Subcutaneous adipose tissue (tissue), 4 donors: ENCODE results near the gene RPUSD4. TPM values are rescaled to one million over a fixed set of nuclear protein-coding genes. Genes with fewer than 3 reads are reported as not detected.

Source experiments
- small RNA-seq: library from RNA; depleted of rRNA; stranded (forward); fragments of <200 nt; gene quantifications from one replicate; pipeline ENCODE3, GENCODE V24; 2016
- total RNA-seq, 4 donors: library from RNA; depleted of rRNA; stranded (reverse); fragments of >200 nt; gene quantifications; one replicate each; pipeline ENCODE4 v1.1.0, GENCODE V29; 2016
- TF ChIP-seq, protein P1 (sequence below): fragments of 450-650 bp; IDR thresholded peaks from one replicate; pipeline ENCODE4 v1.5.1; 2016; ENCODE audit warnings: low read depth, mild to moderate bottlenecking, control low read depth, antibody characterized with exemption, moderate library complexity

RPUSD4 gene
- total RNA-seq, 4 donors from 2014 or later, result 13.7 to 35.4 (median 26.7) TPM

GRCh38 chr11:126153972-126154371 lies 57.5 kb downstream of the RPUSD4 start:
- TF ChIP-seq, protein P1, sequence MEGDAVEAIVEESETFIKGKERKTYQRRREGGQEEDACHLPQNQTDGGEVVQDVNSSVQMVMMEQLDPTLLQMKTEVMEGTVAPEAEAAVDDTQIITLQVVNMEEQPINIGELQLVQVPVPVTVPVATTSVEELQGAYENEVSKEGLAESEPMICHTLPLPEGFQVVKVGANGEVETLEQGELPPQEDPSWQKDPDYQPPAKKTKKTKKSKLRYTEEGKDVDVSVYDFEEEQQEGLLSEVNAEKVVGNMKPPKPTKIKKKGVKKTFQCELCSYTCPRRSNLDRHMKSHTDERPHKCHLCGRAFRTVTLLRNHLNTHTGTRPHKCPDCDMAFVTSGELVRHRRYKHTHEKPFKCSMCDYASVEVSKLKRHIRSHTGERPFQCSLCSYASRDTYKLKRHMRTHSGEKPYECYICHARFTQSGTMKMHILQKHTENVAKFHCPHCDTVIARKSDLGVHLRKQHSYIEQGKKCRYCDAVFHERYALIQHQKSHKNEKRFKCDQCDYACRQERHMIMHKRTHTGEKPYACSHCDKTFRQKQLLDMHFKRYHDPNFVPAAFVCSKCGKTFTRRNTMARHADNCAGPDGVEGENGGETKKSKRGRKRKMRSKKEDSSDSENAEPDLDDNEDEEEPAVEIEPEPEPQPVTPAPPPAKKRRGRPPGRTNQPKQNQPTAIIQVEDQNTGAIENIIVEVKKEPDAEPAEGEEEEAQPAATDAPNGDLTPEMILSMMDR, result no peak

DNA sequence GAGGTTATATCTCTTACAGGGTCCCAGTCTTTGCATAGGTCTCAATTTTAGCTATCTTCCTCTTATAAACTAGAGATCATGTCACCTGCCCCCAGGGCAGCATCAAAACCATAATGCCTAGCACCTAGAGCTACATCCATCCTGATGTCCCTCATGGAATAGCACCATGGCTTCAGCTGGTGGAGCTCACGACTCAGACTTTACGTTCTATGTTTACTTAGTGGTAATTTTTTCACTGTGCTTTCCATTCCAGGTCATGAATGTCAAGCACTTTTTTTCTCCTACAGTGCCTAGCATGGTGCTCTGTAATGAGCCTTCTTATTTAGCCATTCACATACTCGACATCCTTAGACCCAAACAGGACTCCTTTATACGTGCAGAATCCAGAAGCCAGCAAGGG lies 58.4 kb downstream of the RPUSD4 start:
- TF ChIP-seq, protein P1, result no peak

GRCh38 chr11:126152586-126152985 lies 58.9 kb downstream of the RPUSD4 start:
- TF ChIP-seq, protein P1, result no peak

- TF ChIP-seq, protein P1, result no peak
Measured at GRCh38 chr11:126152152-126152551, 59.3 kb downstream of the RPUSD4 start.

Small RNA genes within 50 kb of the gene (small RNA-seq; reads per million reads assigned to genes)
- gene AP001893.2 (not detected), gene RN7SL351P (not detected), gene RNU4-86P (not detected)

Other genes starting within 250 kb of the RPUSD4 start
- gene CDON, start 148.8 kb downstream of the RPUSD4 start, total RNA-seq, result 10 to 100 TPM; 16.7 to 30.0 (median 20.3) TPM
- 10 to 100 TPM in 3 of 4 donors, 1 to 10 TPM in 1; 9.6 to 21.7 (median 16.6) TPM for gene FAM118B, start 132 bp upstream of the RPUSD4 start, total RNA-seq
- gene SRPRA, start 57.2 kb upstream of the RPUSD4 start, total RNA-seq, result 10 to 100 TPM; 57.5 to 93.4 (median 63.4) TPM
- gene FOXRED1, start 57.5 kb upstream of the RPUSD4 start, total RNA-seq, result 10 to 100 TPM; 11.0 to 38.6 (median 15.7) TPM
- gene TIRAP, start 71.4 kb upstream of the RPUSD4 start, total RNA-seq, result 10 to 100 TPM in 1 of 4 donors, 1 to 10 TPM in 3; 7.7 to 14.3 (median 9.3) TPM
- 10 to 100 TPM in 1 of 4 donors, 1 to 10 TPM in 3; 5.3 to 12.6 (median 7.9) TPM for gene DCPS, start 92.4 kb upstream of the RPUSD4 start, total RNA-seq
- gene ST3GAL4, start 144.0 kb upstream of the RPUSD4 start, total RNA-seq, result 10 to 100 TPM; 24.7 to 35.2 (median 28.0) TPM